Measurements from ENCODE around the gene GPR39.

DNA sequence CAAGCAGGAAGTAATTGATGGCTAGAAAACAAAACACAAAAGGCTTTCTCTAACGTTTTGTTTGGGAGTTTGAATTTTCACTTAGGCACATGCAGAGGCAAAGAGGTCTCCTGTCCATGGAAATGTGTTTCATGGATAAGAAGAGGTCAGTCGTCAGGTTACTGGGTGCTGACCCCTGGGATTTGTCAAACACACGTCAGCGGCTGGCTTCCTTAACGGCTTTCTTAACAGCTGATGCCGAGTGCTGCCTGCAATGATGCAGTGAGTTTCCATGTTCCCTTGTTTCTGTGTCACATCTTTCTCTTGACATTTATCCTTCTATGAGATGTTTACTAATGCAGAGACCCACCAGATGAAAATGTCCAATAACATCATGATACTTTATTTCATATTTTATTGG, 31.7 kb downstream of the GPR39 start:
- TF ChIP-seq, protein P1, sequence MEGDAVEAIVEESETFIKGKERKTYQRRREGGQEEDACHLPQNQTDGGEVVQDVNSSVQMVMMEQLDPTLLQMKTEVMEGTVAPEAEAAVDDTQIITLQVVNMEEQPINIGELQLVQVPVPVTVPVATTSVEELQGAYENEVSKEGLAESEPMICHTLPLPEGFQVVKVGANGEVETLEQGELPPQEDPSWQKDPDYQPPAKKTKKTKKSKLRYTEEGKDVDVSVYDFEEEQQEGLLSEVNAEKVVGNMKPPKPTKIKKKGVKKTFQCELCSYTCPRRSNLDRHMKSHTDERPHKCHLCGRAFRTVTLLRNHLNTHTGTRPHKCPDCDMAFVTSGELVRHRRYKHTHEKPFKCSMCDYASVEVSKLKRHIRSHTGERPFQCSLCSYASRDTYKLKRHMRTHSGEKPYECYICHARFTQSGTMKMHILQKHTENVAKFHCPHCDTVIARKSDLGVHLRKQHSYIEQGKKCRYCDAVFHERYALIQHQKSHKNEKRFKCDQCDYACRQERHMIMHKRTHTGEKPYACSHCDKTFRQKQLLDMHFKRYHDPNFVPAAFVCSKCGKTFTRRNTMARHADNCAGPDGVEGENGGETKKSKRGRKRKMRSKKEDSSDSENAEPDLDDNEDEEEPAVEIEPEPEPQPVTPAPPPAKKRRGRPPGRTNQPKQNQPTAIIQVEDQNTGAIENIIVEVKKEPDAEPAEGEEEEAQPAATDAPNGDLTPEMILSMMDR (conservative IDR thresholded peaks at IDR 0.05; ENCODE audit: low read length) = no peak
- no peak for TF ChIP-seq EZH2phosphoT487 (IDR thresholded peaks at IDR 0.05; ENCODE audit: borderline replicate concordance, low read depth, low read length)
